K562 (cell line): ENCODE data around the gene CFDP1. TPM values are rescaled to one million over a fixed set of nuclear protein-coding genes. Genes with fewer than 3 reads are reported as not detected.

ENCODE experiments used
- CEBPZ ChIP-seq: fragments of 150-350 bp; IDR thresholded peaks from 2 replicates; pipeline ENCODE4 v1.6.1; 2014; ENCODE audit warnings: low read depth, mild to moderate bottlenecking, low read length, borderline replicate concordance
- DACH1 ChIP-seq: fragments of 450-650 bp; IDR thresholded peaks from 2 replicates; pipeline ENCODE4 v1.6.1; 2018; ENCODE audit not compliant: partially characterized antibody
- DEAF1 ChIP-seq: fragments of 450-650 bp; formaldehyde crosslinking; IDR thresholded peaks from 2 replicates; pipeline ENCODE4 v1.4.0; 2020; ENCODE audit warnings: mild to moderate bottlenecking, moderate library complexity
- E2F5 ChIP-seq: sonication (generic); formaldehyde crosslinking; IDR thresholded peaks from 2 replicates; pipeline ENCODE4 v1.8.0; 2022; ENCODE audit warnings: mild to moderate bottlenecking, missing genetic modification reagents
- ELF4 ChIP-seq: fragments of 450-650 bp; formaldehyde crosslinking; IDR thresholded peaks from 2 replicates; pipeline ENCODE4 v1.4.0; 2022; ENCODE audit warnings: missing genetic modification characterization
- FOXA3 ChIP-seq, 2 experiments: fragments of 450-650 bp in 1 of 2; sonication (generic) in 1 of 2; formaldehyde crosslinking; IDR thresholded peaks in 1 of 2; conservative IDR thresholded peaks in 1 of 2; 2 replicates each; pipeline versions ENCODE4 v1.4.0 to v1.8.0; 2020 to 2022; ENCODE audit warnings: mild to moderate bottlenecking in 2 of 2, missing genetic modification reagents in 1 of 2
- GATA2 ChIP-seq: sonication (generic); formaldehyde crosslinking; IDR thresholded peaks from 2 replicates; pipeline ENCODE4 v1.4.0; 2020; ENCODE audit warnings: mild to moderate bottlenecking, missing genetic modification reagents
- HDAC2 ChIP-seq: fragments of 450-650 bp; IDR thresholded peaks from 2 replicates; pipeline ENCODE4 v1.6.1; 2016; ENCODE audit warnings: mild to moderate bottlenecking
- HDGF ChIP-seq: fragments of 450-650 bp; IDR thresholded peaks from 2 replicates; pipeline ENCODE4 v1.6.1; 2016
- HNRNPLL ChIP-seq: fragments of 200-400 bp; formaldehyde crosslinking; IDR thresholded peaks from 2 replicates; pipeline ENCODE4 v1.6.1; 2017; ENCODE audit warnings: low read length, low read depth, mild to moderate bottlenecking; ENCODE audit not compliant: poor library complexity, severe bottlenecking
- ID3 ChIP-seq, 2 experiments: fragments of 250-450 bp in 1 of 2; fragments of 450-650 bp in 1 of 2; sonication (Bioruptor Pico) in 1 of 2; IDR thresholded peaks; 2 replicates each; pipeline versions ENCODE4 v1.6.1 to v1.8.0; 2016 to 2021; ENCODE audit warnings: mild to moderate bottlenecking in 2 of 2, moderate library complexity in 2 of 2, missing compliant biosample characterization in 1 of 2, missing genetic modification characterization in 1 of 2
- LEF1 ChIP-seq: fragments of 450-650 bp; IDR thresholded peaks from 2 replicates; pipeline ENCODE4 v1.6.1; 2016; ENCODE audit warnings: mild to moderate bottlenecking
- PHB2 ChIP-seq: fragments of 450-650 bp; IDR thresholded peaks from 2 replicates; pipeline ENCODE4 v1.6.1; 2017; ENCODE audit warnings: low read depth
- TCF3 ChIP-seq: sonication (generic); formaldehyde crosslinking; IDR thresholded peaks from 2 replicates; pipeline ENCODE4 v1.4.0; 2020; ENCODE audit warnings: mild to moderate bottlenecking, missing genetic modification reagents
- TSC22D4 ChIP-seq: fragments of 450-650 bp; IDR thresholded peaks from 2 replicates; pipeline ENCODE4 v1.6.1; 2016; ENCODE audit warnings: missing genetic modification characterization, missing biosample characterization, control low read depth
- ZBTB2 ChIP-seq: fragments of 450-650 bp; IDR thresholded peaks from 2 replicates; pipeline ENCODE4 v1.6.1; 2016; ENCODE audit warnings: antibody characterized with exemption
- polyA plus RNA-seq, 8 experiments: library from polyadenylated mRNA; depleted of rRNA in 4 of 8; stranded (reverse) in 5 of 8; unstranded in 3 of 8; fragments of >200 nt; fragmentation: Nextera tagmentation in 2 of 8; fragmentation: Illumina TruSeq in 1 of 8; extraction: Ambion mirVana in 2 of 8; extraction: Trizol in 1 of 8; gene quantifications; 2 replicates each; pipeline versions ENCODE4 v1.2.1 to v1.2.3, GENCODE V29; 2011 to 2014; ENCODE audit warnings: inconsistent platforms in 1 of 8, missing spikeins in 1 of 8
- total RNA-seq, 7 experiments: library from RNA; depleted of rRNA in 6 of 7; stranded (reverse); fragments of >200 nt in 6 of 7; fragmentation: Illumina TruSeq in 2 of 7; extraction: Trizol in 2 of 7; gene quantifications; 2 replicates each; pipeline versions ENCODE4 v1.2.1 to v1.2.3, GENCODE V29; 2011 to 2021; ENCODE audit warnings: low replicate concordance in 1 of 7

Gene CFDP1
- total and polyA plus RNA-seq, 9 of the 15 experiments (the other 6 are each of a cell fraction or from before 2014, with no cell fraction given) = 31.5 to 78.4 (median 61.7) TPM

GRCh38 chr16:75433732-75434413, 570 bp upstream of the CFDP1 start (continued):
- TF ChIP-seq ID3 (CRISPR knock-in tag; IDR thresholded peaks at IDR 0.05) (no peak), ID3 (tag; IDR thresholded peaks at IDR 0.05) (peak; percentile 58; the same call in 1 of the 2 replicates), TCF3 (peak; percentile 34), TSC22D4 (tag) (no peak), HDAC2 (0 out of 2 replicates have a peak, but pooled peaks have one; percentile 50), E2F5 (CRISPR knock-in tag) (0 out of 2 replicates have a peak, but pooled peaks have one; percentile 63), LEF1 (peak; percentile 49; the same call in 1 of the 2 replicates), GATA2 (CRISPR knock-in tag) (no peak), DEAF1 (no peak; the same call in 1 of the 2 replicates), CEBPZ (no peak), FOXA3 (CRISPR knock-in tag; conservative IDR thresholded peaks at IDR 0.05 in 1 of 2, IDR thresholded peaks at IDR 0.05 in 1 of 2) (peak; percentile 42 to 66; a peak in 2 of 4 replicates), DACH1 (no peak), PHB2 (0 out of 2 replicates have a peak, but pooled peaks have one; percentile 18), ZBTB2 (peak; percentile 94), ELF4 (CRISPR knock-in tag) (no peak), HNRNPLL (no peak), HDGF (no peak)
